K562 (cell line): Measurements from ENCODE around the gene GCNA. TPM values are rescaled to one million over a fixed set of nuclear protein-coding genes. Genes with fewer than 3 reads are reported as not detected.

Experiments used
- ATAC-seq: fragments of 200-7000 bp; cut with Tn5 transposase; 3 replicates; pipeline ENCODE4 v1.9.1; 2020; ENCODE audit warnings: moderate library complexity
- BruUV-seq: library from RNA; stranded (reverse); fragments of 400-500 nt; replicated peaks from 2 replicates; lab custom pipeline; 2021; lab: Mats Ljungman, UMichigan
- CTCF ChIA-PET: fragments of 300-600 bp; formaldehyde crosslinking; extraction: SDS; loops from one replicate; lab custom pipeline; 2021; ENCODE audit warnings: low intra/inter-chr PET ratio; lab: Yijun Ruan, JAX
- POLR2A ChIA-PET: fragments of 300-600, 350-650 bp; sonication (Branson Sonifier 250); formaldehyde crosslinking; extraction: SDS; loops from one replicate; lab custom pipeline; 2021; ENCODE audit warnings: antibody characterized with exemption, inconsistent platforms; lab: Yijun Ruan, JAX
- DNase-seq, 4 experiments: peaks; one replicate each; pipeline versions ENCODE4 v3.0.0 to v3.0.0-alpha.2; 2011 to 2018; ENCODE audit warnings: low spot score in 3 of 4, mixed read lengths in 3 of 4; ENCODE audit errors: extremely low read depth in 1 of 4
- FAIRE-seq: peaks from 2 replicates; lab custom pipeline; 2011; peaks lifted over from hg19 to GRCh38; lab: Jason Lieb, UNC
- H2AFZ ChIP-seq: 2 replicates; pipeline ENCODE4 v1.6.0; 2011; ENCODE audit warnings: low read depth, low read length, control low read depth, inconsistent platforms
- H3K27ac ChIP-seq: fragments of 200-600 bp; 3 replicates; pipeline ENCODE4 v1.8.0; 2011; ENCODE audit warnings: low read depth, mild to moderate bottlenecking, control low read depth, inconsistent platforms, low read length, moderate library complexity, mixed read lengths; ENCODE audit errors: extremely low read depth
- H3K27me3 ChIP-seq, 2 experiments: fragments of 300-600 bp in 1 of 2; 2 replicates in 1 of 2; 3 replicates in 1 of 2; pipeline versions ENCODE4 v1.6.0 to v1.8.0; 2011; ENCODE audit warnings: inconsistent platforms in 2 of 2, low read length in 2 of 2, mild to moderate bottlenecking in 1 of 2, mixed read lengths in 1 of 2, moderate library complexity in 1 of 2; ENCODE audit not compliant: control insufficient read depth in 2 of 2, insufficient read depth in 2 of 2
- H3K36me3 ChIP-seq: fragments of 300-600 bp; 3 replicates; pipeline ENCODE4 v1.8.0; 2011; ENCODE audit warnings: mild to moderate bottlenecking, low read length, inconsistent platforms; ENCODE audit not compliant: control insufficient read depth, insufficient read depth
- H3K4me1 ChIP-seq, 2 experiments: fragments of 200-600 bp in 1 of 2; replicated peaks in 1 of 2; 2 replicates in 1 of 2; 3 replicates in 1 of 2; pipeline versions ENCODE4 v1.5.1 to v1.8.0; 2011; ENCODE audit warnings: inconsistent platforms in 2 of 2, low read length in 2 of 2, mild to moderate bottlenecking in 1 of 2, mixed read lengths in 1 of 2, moderate library complexity in 1 of 2; ENCODE audit not compliant: control insufficient read depth in 2 of 2, insufficient read depth in 2 of 2
- H3K4me2 ChIP-seq: 2 replicates; pipeline ENCODE4 v1.6.1; 2011; ENCODE audit warnings: low read length, control low read depth, inconsistent platforms, mixed read lengths; ENCODE audit not compliant: insufficient read depth
- H3K4me3 ChIP-seq: fragments of 200-600 bp; sonication (generic), shearing (Covaris generic); 2 replicates; pipeline ENCODE4 v1.5.1; 2016; ENCODE audit warnings: control low read depth, inconsistent platforms
- H3K79me2 ChIP-seq: fragments of 200-600 bp; 3 replicates; pipeline ENCODE4 v1.8.0; 2011; ENCODE audit warnings: low read length, inconsistent platforms; ENCODE audit not compliant: control insufficient read depth, insufficient read depth
- H3K9ac ChIP-seq, 2 experiments: 2 replicates each; pipeline versions ENCODE4 v1.6.0 to v1.6.1; 2011; ENCODE audit warnings: low read depth in 2 of 2, low read length in 2 of 2, control low read depth in 1 of 2, inconsistent platforms in 1 of 2, mild to moderate bottlenecking in 1 of 2, mixed read lengths in 1 of 2; ENCODE audit not compliant: insufficient read depth in 1 of 2
- H3K9me1 ChIP-seq: one replicate; pipeline ENCODE4 v1.6.0; 2011; ENCODE audit warnings: inconsistent platforms, mild to moderate bottlenecking, low read length, moderate library complexity; ENCODE audit not compliant: control insufficient read depth, insufficient read depth
- H3K9me3 ChIP-seq: replicated peaks from 2 replicates; pipeline ENCODE4 v1.5.1; 2011; ENCODE audit warnings: low read depth, low read length, inconsistent platforms; ENCODE audit not compliant: control insufficient read depth, insufficient read depth
- H4K20me1 ChIP-seq: replicated peaks from 2 replicates; pipeline ENCODE4 v1.6.1; 2011; ENCODE audit warnings: low read length, inconsistent platforms, mixed read lengths; ENCODE audit not compliant: control insufficient read depth, insufficient read depth
- ELF4 ChIP-seq: fragments of 450-650 bp; formaldehyde crosslinking; IDR thresholded peaks from 2 replicates; pipeline ENCODE4 v1.4.0; 2022; ENCODE audit warnings: missing genetic modification characterization
- EP300 ChIP-seq: IDR thresholded peaks from 2 replicates; pipeline ENCODE4 v1.6.1; 2012; ENCODE audit warnings: low read length, improper control_type of control experiment
- MED1 ChIP-seq: sonication (generic); formaldehyde crosslinking; IDR thresholded peaks from 2 replicates; pipeline ENCODE4 v1.8.1; 2023; ENCODE audit warnings: missing genetic modification reagents, borderline replicate concordance
- MTA2 ChIP-seq: fragments of 450-650 bp; IDR thresholded peaks from 2 replicates; pipeline ENCODE4 v1.6.1; 2016; ENCODE audit warnings: low read depth
- NR3C1 ChIP-seq: sonication (generic); formaldehyde crosslinking; IDR thresholded peaks from 2 replicates; pipeline ENCODE4 v1.8.1; 2022; ENCODE audit warnings: missing genetic modification reagents
- NRF1 ChIP-seq, 2 experiments: fragments of 450-650 bp; IDR thresholded peaks in 1 of 2; conservative IDR thresholded peaks in 1 of 2; 2 replicates each; pipeline ENCODE4 v1.6.1; 2014; ENCODE audit warnings: mild to moderate bottlenecking in 2 of 2
- SNRNP70 ChIP-seq: fragments of 200-400 bp; formaldehyde crosslinking; optimal IDR thresholded peaks from 2 replicates; pipeline ENCODE3; 2017; ENCODE audit warnings: low read depth, low read length
- TCF7 ChIP-seq: sonication (generic); IDR thresholded peaks from 2 replicates; pipeline ENCODE4 v1.6.1; 2016; ENCODE audit warnings: antibody characterized with exemption, borderline replicate concordance
- U2AF2 ChIP-seq: fragments of 200-400 bp; formaldehyde crosslinking; optimal IDR thresholded peaks from 2 replicates; pipeline ENCODE3; 2017; ENCODE audit warnings: low read depth, mild to moderate bottlenecking, low read length
- ZFP36 ChIP-seq: fragments of 150-350 bp; IDR thresholded peaks from 2 replicates; pipeline ENCODE4 v1.6.1; 2018; ENCODE audit warnings: low read length, low read depth; ENCODE audit not compliant: partially characterized antibody
- ZSCAN32 ChIP-seq: fragments of 450-650 bp; formaldehyde crosslinking; IDR thresholded peaks from 2 replicates; pipeline ENCODE4 v1.4.0; 2020; ENCODE audit warnings: mild to moderate bottlenecking, moderate library complexity
- WGBS: fragments of 100-300 bp; shearing (Covaris generic); methylation state at CpG from one replicate; pipeline ENCODE4 v1.1.6; 2016; ENCODE audit warnings: low coverage, mixed read lengths; ENCODE audit not compliant: insufficient coverage; ENCODE audit errors: missing lambda C conversion rate; 5-methylcytosine and 5-hydroxymethylcytosine counted together
- in situ Hi-C: fragments of 300-500 bp; cut with MboI; formaldehyde crosslinking; loops from 4 replicates; pipeline ENCODE4 v1.15.0; 2018; ENCODE audit warnings: inconsistent platforms, mixed read lengths
- intact Hi-C: fragments of 100-400 bp; cut with micrococcal nuclease; formaldehyde crosslinking; loops from 2 replicates; pipeline ENCODE4 v1.14.2; 2022
- polyA plus RNA-seq, 8 experiments: library from polyadenylated mRNA; depleted of rRNA in 4 of 8; stranded (reverse) in 5 of 8; unstranded in 3 of 8; fragments of >200 nt; fragmentation: Nextera tagmentation in 2 of 8; fragmentation: Illumina TruSeq in 1 of 8; extraction: Ambion mirVana in 2 of 8; extraction: Trizol in 1 of 8; gene quantifications; 2 replicates each; pipeline versions ENCODE4 v1.2.1 to v1.2.3, GENCODE V29; 2011 to 2014; ENCODE audit warnings: inconsistent platforms in 1 of 8, missing spikeins in 1 of 8
- total RNA-seq, 7 experiments: library from RNA; depleted of rRNA in 6 of 7; stranded (reverse); fragments of >200 nt in 6 of 7; fragmentation: Illumina TruSeq in 2 of 7; extraction: Trizol in 2 of 7; gene quantifications; 2 replicates each; pipeline versions ENCODE4 v1.2.1 to v1.2.3, GENCODE V29; 2011 to 2021; ENCODE audit warnings: low replicate concordance in 1 of 7
- TF ChIP-seq, protein P1 (sequence below): fragments of 450-650 bp; IDR thresholded peaks from 2 replicates; pipeline ENCODE4 v1.6.1; 2017; ENCODE audit warnings: antibody characterized with exemption, mild to moderate bottlenecking
- TF ChIP-seq, protein P2 (sequence below): sonication (generic); formaldehyde crosslinking; IDR thresholded peaks from 2 replicates; pipeline ENCODE4 v1.8.0; 2022; ENCODE audit warnings: missing genetic modification reagents, mild to moderate bottlenecking, borderline replicate concordance
- TF ChIP-seq, protein P3 (sequence below): fragments of 250-450 bp; sonication (Bioruptor Pico); IDR thresholded peaks from 2 replicates; pipeline ENCODE4 v1.5.0; 2020; ENCODE audit warnings: mild to moderate bottlenecking

GCNA gene
- total and polyA plus RNA-seq, 9 of the 15 experiments (the other 6 are each of a cell fraction or from before 2014, with no cell fraction given), result 0.27 to 1.5 (median 0.86) TPM

DNA sequence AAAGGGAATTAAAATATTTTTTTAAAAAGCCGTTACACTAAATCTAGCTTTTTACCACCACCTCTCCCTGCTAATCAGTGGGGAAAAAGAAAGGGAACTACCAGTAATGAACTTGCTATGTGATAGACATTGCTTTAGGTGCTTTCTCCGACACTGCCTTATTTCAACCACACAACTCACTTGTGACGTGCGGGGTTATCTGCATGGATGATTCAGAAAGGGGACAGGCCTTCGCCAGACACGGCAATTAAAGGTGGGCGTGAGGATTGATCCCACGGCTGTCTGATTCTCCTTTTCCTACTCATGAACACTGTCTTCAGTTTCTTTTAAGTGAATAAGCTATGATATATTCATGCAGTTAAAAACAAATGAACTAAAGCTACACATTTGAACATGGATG lies 41.0 kb downstream of the GCNA start:
- DNase-seq, result no peak
- in situ Hi-C loops, result no loop called here
- peaks cover 0 to 18% of the 10 kb centered on the region in 2 experiments; a peak in 2 of 5 replicates for H3K4me1 ChIP-seq

More for the DNA sequence above, 41.0 kb downstream of the GCNA start:
- FAIRE-seq (no peak), ATAC-seq (no peak)
- BruUV-seq, result no TSS peak
- 15% methylated on average over 7 of the region's 8 CpGs for WGBS
- Histone ChIP-seq H3K27me3 (peaks cover 0 to 16% of the 10 kb centered on the region in 2 experiments; a peak in 3 of 5 replicates), H3K9ac (no peak overlapping the region), H3K4me3 (no peak overlapping the region), H2AFZ (no peak overlapping the region), H3K36me3 (no peaks in the 10 kb centered on the region), H3K9me3 (no peaks in the 10 kb centered on the region), H4K20me1 (no peaks in the 10 kb centered on the region), H3K9me1 (no peaks in the 10 kb centered on the region), H3K4me2 (no peak overlapping the region), H3K27ac (no peak overlapping the region), H3K79me2 (no peaks in the 10 kb centered on the region)
- TF ChIP-seq ZFP36, result no peak
- TF ChIP-seq MED1 (CRISPR knock-in tag), result no peak
- TF ChIP-seq NRF1 (conservative IDR thresholded peaks at IDR 0.05 in 1 of 2, IDR thresholded peaks at IDR 0.05 in 1 of 2), result no peak
- TF ChIP-seq SNRNP70, result no peak
- no peak for TF ChIP-seq ZSCAN32 (CRISPR knock-in tag)
- TF ChIP-seq, protein P1, sequence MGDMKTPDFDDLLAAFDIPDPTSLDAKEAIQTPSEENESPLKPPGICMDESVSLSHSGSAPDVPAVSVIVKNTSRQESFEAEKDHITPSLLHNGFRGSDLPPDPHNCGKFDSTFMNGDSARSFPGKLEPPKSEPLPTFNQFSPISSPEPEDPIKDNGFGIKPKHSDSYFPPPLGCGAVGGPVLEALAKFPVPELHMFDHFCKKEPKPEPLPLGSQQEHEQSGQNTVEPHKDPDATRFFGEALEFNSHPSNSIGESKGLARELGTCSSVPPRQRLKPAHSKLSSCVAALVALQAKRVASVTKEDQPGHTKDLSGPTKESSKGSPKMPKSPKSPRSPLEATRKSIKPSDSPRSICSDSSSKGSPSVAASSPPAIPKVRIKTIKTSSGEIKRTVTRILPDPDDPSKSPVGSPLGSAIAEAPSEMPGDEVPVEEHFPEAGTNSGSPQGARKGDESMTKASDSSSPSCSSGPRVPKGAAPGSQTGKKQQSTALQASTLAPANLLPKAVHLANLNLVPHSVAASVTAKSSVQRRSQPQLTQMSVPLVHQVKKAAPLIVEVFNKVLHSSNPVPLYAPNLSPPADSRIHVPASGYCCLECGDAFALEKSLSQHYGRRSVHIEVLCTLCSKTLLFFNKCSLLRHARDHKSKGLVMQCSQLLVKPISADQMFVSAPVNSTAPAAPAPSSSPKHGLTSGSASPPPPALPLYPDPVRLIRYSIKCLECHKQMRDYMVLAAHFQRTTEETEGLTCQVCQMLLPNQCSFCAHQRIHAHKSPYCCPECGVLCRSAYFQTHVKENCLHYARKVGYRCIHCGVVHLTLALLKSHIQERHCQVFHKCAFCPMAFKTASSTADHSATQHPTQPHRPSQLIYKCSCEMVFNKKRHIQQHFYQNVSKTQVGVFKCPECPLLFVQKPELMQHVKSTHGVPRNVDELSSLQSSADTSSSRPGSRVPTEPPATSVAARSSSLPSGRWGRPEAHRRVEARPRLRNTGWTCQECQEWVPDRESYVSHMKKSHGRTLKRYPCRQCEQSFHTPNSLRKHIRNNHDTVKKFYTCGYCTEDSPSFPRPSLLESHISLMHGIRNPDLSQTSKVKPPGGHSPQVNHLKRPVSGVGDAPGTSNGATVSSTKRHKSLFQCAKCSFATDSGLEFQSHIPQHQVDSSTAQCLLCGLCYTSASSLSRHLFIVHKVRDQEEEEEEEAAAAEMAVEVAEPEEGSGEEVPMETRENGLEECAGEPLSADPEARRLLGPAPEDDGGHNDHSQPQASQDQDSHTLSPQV, result no peak
- no peak for TF ChIP-seq ELF4 (CRISPR knock-in tag)
- TF ChIP-seq, protein P2, sequence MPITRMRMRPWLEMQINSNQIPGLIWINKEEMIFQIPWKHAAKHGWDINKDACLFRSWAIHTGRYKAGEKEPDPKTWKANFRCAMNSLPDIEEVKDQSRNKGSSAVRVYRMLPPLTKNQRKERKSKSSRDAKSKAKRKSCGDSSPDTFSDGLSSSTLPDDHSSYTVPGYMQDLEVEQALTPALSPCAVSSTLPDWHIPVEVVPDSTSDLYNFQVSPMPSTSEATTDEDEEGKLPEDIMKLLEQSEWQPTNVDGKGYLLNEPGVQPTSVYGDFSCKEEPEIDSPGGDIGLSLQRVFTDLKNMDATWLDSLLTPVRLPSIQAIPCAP (CRISPR knock-in tag), result no peak
- TF ChIP-seq, protein P3, sequence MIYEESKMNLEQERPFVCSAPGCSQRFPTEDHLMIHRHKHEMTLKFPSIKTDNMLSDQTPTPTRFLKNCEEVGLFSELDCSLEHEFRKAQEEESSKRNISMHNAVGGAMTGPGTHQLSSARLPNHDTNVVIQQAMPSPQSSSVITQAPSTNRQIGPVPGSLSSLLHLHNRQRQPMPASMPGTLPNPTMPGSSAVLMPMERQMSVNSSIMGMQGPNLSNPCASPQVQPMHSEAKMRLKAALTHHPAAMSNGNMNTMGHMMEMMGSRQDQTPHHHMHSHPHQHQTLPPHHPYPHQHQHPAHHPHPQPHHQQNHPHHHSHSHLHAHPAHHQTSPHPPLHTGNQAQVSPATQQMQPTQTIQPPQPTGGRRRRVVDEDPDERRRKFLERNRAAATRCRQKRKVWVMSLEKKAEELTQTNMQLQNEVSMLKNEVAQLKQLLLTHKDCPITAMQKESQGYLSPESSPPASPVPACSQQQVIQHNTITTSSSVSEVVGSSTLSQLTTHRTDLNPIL (CRISPR knock-in tag), result no peak
- TF ChIP-seq MTA2, result no peak
- TF ChIP-seq NR3C1 (CRISPR knock-in tag), result no peak
- TF ChIP-seq TCF7, result no peak
- no peak for TF ChIP-seq U2AF2
- TF ChIP-seq EP300, result no peak
- intact Hi-C loops, result no loop called here
- POLR2A ChIA-PET, result no interaction called here
- CTCF ChIA-PET, result no interaction called here
